Neural progenitor cell (in vitro differentiated cells): ENCODE measurements around the gene MGAT4B. TPM values are rescaled to one million over a fixed set of nuclear protein-coding genes. Genes with fewer than 3 reads are reported as not detected.

Experiments
- DNase-seq: peaks from one replicate; pipeline ENCODE4 v3.0.0-alpha.2; 2016; ENCODE audit warnings: low spot score
- H2AFZ ChIP-seq: fragments of 200-600 bp; sonication (generic); replicated peaks from 2 replicates; pipeline ENCODE4 v1.6.1; 2016; ENCODE audit warnings: antibody characterized with exemption
- H3F3A ChIP-seq: fragments of 200-600 bp; sonication (generic); 2 replicates; pipeline ENCODE4 v1.6.1; 2016; ENCODE audit warnings: antibody characterized with exemption, low read depth
- H3K27ac ChIP-seq: fragments of 200-600 bp; sonication (generic); 2 replicates; pipeline ENCODE4 v1.5.1; 2016; ENCODE audit warnings: mild to moderate bottlenecking
- H3K27me3 ChIP-seq: fragments of 200-600 bp; sonication (generic); 2 replicates; pipeline ENCODE4 v1.6.1; 2016; ENCODE audit warnings: mild to moderate bottlenecking, moderate library complexity
- H3K36me3 ChIP-seq: fragments of 200-600 bp; sonication (generic); 2 replicates; pipeline ENCODE4 v1.5.1; 2016
- H3K4me1 ChIP-seq: fragments of 200-600 bp; sonication (generic); 2 replicates; pipeline ENCODE4 v1.6.1; 2016; ENCODE audit warnings: mixed run types
- H3K4me2 ChIP-seq: fragments of 200-600 bp; sonication (generic); 2 replicates; pipeline ENCODE4 v1.6.1; 2016
- H3K4me3 ChIP-seq: fragments of 200-600 bp; sonication (generic); 2 replicates; pipeline ENCODE4 v1.5.1; 2016
- H3K79me2 ChIP-seq: fragments of 200-600 bp; sonication (generic); 2 replicates; pipeline ENCODE4 v1.6.1; 2016; ENCODE audit warnings: low read depth
- H3K9ac ChIP-seq: fragments of 200-600 bp; sonication (generic); 2 replicates; pipeline ENCODE4 v1.6.1; 2016
- H3K9me3 ChIP-seq: fragments of 200-600 bp; sonication (generic); 2 replicates; pipeline ENCODE4 v1.5.1; 2016; ENCODE audit warnings: low read depth
- H4K20me1 ChIP-seq: fragments of 200-600 bp; sonication (generic); 2 replicates; pipeline ENCODE4 v1.6.1; 2016; ENCODE audit warnings: low read depth
- H3K27ac Mint-ChIP-seq: 3 replicates; pipeline ENCODE4 v1.8.0; 2021; ENCODE audit warnings: mixed read lengths
- H3K27me3 Mint-ChIP-seq: 2 replicates; pipeline ENCODE4 v1.8.0; 2022; ENCODE audit warnings: low read depth, mild to moderate bottlenecking, inconsistent platforms, moderate library complexity, mixed read lengths; ENCODE audit not compliant: insufficient read depth
- H3K36me3 Mint-ChIP-seq: 3 replicates; pipeline ENCODE4 v1.8.0; 2021; ENCODE audit warnings: mixed read lengths
- H3K4me1 Mint-ChIP-seq: 3 replicates; pipeline ENCODE4 v1.8.0; 2021; ENCODE audit warnings: mixed read lengths
- H3K4me3 Mint-ChIP-seq: 3 replicates; pipeline ENCODE4 v1.8.0; 2021; ENCODE audit warnings: mild to moderate bottlenecking, moderate library complexity, mixed read lengths
- H3K9me3 Mint-ChIP-seq: 3 replicates; pipeline ENCODE4 v1.8.0; 2020; ENCODE audit warnings: mixed read lengths
- CTCF ChIP-seq: fragments of 200-600 bp; sonication (generic); IDR thresholded peaks from 2 replicates; pipeline ENCODE4 v1.5.1; 2017; ENCODE audit warnings: antibody characterized with exemption, mild to moderate bottlenecking
- EZH2 ChIP-seq: fragments of 200-600 bp; sonication (generic); IDR thresholded peaks from 2 replicates; pipeline ENCODE4 v1.6.1; 2017; ENCODE audit warnings: antibody characterized with exemption, mild to moderate bottlenecking, moderate library complexity
- EZH2phosphoT487 ChIP-seq: fragments of 200-600 bp; sonication (generic); IDR thresholded peaks from 2 replicates; pipeline ENCODE4 v1.6.1; 2017; ENCODE audit warnings: antibody characterized with exemption
- total RNA-seq: library from RNA; depleted of rRNA; stranded (reverse); fragments of >200 nt; gene quantifications from 2 replicates; pipeline ENCODE4 v1.2.3, GENCODE V29; 2015; ENCODE audit warnings: low replicate concordance

MGAT4B gene
- total RNA-seq, 1 donor from 2014 or later = 32.1 TPM

DNA sequence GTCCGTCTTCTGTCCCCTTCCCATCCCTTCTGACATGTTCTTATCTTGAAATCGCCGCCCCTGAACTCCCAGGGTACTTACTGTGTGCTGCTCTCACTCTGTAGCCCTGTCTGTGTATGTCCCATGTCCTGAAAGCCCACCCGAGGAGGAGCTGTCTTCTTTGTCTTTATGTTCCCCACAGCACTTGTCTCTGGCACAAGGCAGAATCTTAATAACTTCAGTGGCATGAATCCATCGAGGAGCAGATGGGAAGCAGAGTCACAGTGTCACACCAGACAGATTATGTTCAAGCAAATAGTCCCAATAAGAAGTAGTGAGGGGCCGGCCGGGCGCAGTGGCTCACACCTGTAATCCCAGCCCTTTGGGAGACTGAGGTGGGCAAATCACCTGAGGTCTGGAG is 42.6 kb downstream of the MGAT4B start:
- Mint-ChIP-seq H3K27ac (peak overlapping the region; percentile 70), H3K4me3 (no peak overlapping the region), H3K36me3 (peaks cover 6% of the 10 kb centered on the region), H3K27me3 (peaks cover 4% of the 10 kb centered on the region), H3K4me1 (peaks cover 60% of the 10 kb centered on the region), H3K9me3 (no peaks in the 10 kb centered on the region)
- DNase-seq = no peak
- Histone ChIP-seq H2AFZ (no peak overlapping the region), H3K9me3 (no peaks in the 10 kb centered on the region), H3K4me1 (peaks cover 4% of the 10 kb centered on the region), H3K79me2 (peaks cover 81% of the 10 kb centered on the region), H3K36me3 (no peaks in the 10 kb centered on the region), H3F3A (peaks cover 18% of the 10 kb centered on the region), H3K4me3 (no peak overlapping the region), H3K9ac (no peak overlapping the region), H3K27me3 (no peaks in the 10 kb centered on the region), H3K4me2 (no peak overlapping the region), H3K27ac (no peak overlapping the region), H4K20me1 (peaks cover 97% of the 10 kb centered on the region)
- no peak for TF ChIP-seq EZH2phosphoT487
- no peak for TF ChIP-seq CTCF
- TF ChIP-seq EZH2 = no peak

DNA sequence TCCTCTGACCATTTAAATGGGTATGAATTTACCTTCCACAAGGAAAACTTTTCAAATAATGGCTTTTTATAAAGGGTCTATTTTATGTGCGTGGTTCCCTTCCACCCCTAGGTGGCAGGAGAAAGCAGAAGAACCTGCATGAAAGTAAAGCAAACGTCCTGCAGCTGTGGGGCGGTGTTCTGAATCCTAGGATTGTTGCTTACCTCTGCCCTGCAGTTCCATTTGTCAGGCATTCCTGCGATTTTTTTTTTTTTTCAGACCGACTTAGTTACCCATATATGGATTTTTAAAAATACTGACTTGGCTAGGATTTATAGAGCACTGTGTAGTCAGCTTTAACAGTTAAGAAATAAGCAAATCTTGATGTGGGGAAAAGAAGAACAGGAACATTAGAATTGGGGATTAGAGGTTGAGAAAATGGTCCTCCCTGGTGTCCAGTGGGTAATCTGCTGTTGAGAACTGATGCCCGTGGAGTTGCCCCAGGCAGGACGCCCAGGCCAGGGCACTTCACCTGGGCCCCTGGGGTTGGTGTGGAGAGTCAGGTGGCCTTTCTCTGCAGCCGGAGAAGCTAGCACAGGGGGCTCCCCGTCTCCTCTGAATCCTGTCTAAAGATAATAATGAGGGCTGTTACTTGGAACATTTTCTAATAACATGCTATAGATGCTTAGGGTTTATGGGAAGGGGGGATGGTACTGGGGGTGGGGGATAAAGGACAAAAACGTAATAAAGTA is 43.3 kb downstream of the MGAT4B start:
- Mint-ChIP-seq H3K4me1 (peaks cover 60% of the 10 kb centered on the region), H3K27ac (no peak overlapping the region), H3K4me3 (peak overlapping the region; percentile 2), H3K36me3 (peaks cover 6% of the 10 kb centered on the region), H3K27me3 (peaks cover 4% of the 10 kb centered on the region), H3K9me3 (no peaks in the 10 kb centered on the region)
- Histone ChIP-seq H3K27me3 (no peaks in the 10 kb centered on the region), H3K9me3 (no peaks in the 10 kb centered on the region), H3K9ac (no peak overlapping the region), H3K4me2 (peak overlapping the region; percentile 23), H4K20me1 (peaks cover 97% of the 10 kb centered on the region), H3K36me3 (no peaks in the 10 kb centered on the region), H3F3A (peaks cover 18% of the 10 kb centered on the region), H3K79me2 (peaks cover 88% of the 10 kb centered on the region), H3K27ac (peak overlapping the region; percentile 56), H3K4me1 (peaks cover 4% of the 10 kb centered on the region), H2AFZ (no peak overlapping the region), H3K4me3 (no peak overlapping the region)
- peak; percentile 82 for DNase-seq
- peak; percentile 95 for TF ChIP-seq CTCF
- TF ChIP-seq EZH2phosphoT487 = no peak

DNA sequence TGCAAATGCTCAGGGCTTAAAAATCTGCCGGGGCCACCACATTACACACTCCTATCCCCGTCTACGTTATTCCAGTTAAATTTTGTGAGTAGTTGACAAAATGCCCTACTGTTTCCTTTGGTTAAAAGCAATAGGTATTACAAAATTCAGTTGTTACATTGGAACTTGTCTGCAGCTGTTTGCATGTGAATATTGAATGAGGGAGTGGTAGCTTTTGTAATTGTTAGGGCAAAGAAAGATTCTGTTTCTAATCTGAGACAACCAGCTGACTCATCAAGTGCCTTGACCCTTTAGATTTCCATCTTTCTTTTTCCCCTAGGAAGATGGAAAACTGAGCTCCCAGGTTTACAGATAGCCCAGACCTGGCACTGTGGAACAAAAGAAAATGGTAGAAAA is 43.9 kb downstream of the MGAT4B start:
- Histone ChIP-seq H2AFZ (no peak overlapping the region), H3K27me3 (no peaks in the 10 kb centered on the region), H3K4me3 (no peak overlapping the region), H3K79me2 (peaks cover 94% of the 10 kb centered on the region), H3K4me1 (peaks cover 4% of the 10 kb centered on the region), H3K9ac (no peak overlapping the region), H3K9me3 (no peaks in the 10 kb centered on the region), H4K20me1 (peaks cover 97% of the 10 kb centered on the region), H3K4me2 (no peak overlapping the region), H3K36me3 (no peaks in the 10 kb centered on the region), H3F3A (peaks cover 18% of the 10 kb centered on the region), H3K27ac (peak overlapping the region; percentile 56)
- TF ChIP-seq EZH2phosphoT487 (no peak), CTCF (no peak), EZH2 (no peak)
- H3K27me3 Mint-ChIP-seq = peaks cover 4% of the 10 kb centered on the region
- peaks cover 58% of the 10 kb centered on the region for H3K4me1 Mint-ChIP-seq
- no peaks in the 10 kb centered on the region for H3K9me3 Mint-ChIP-seq
- H3K36me3 Mint-ChIP-seq = peaks cover 6% of the 10 kb centered on the region
- H3K4me3 Mint-ChIP-seq = no peak overlapping the region
- no peak overlapping the region for H3K27ac Mint-ChIP-seq
- no peak for DNase-seq
